Lung microvascular endothelial cell (primary cell): ENCODE results near the gene TSC22D1. TPM values are rescaled to one million over a fixed set of nuclear protein-coding genes. Genes with fewer than 3 reads are reported as not detected.

Experiments used
- DNase-seq, 2 donors: peaks; one replicate each; pipeline versions ENCODE4 v3.0.0 to v3.0.0-alpha.2; 2010; ENCODE audit warnings: low read depth in 2 of 2
- total RNA-seq: library from RNA; depleted of rRNA; stranded (reverse); fragments of >200 nt; gene quantifications from 2 replicates; pipeline ENCODE4 v1.2.1, GENCODE V29; 2014

Gene TSC22D1
- total RNA-seq, 1 donor from 2014 or later: 69.8 TPM

DNA sequence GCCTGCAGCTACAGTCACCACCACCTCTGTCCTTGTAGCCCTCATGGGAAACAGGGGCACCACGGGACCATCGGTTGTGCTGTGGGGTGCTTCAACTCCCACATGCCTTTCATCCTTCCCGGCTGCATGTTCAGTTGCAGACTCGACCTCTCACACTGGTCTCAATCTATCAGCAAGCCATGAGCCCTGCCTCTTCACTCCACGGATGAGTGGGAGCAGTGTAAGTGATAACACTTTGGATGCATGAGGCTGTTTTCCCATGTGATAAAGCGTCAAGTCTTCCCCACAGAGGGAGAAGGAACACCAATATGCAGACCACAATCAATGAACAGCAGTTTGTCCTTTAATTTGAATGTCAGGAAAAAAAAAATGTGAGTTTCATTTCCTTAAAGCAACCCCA lies 190.3 kb downstream of the TSC22D1 start:
- no peak for DNase-seq

DNA sequence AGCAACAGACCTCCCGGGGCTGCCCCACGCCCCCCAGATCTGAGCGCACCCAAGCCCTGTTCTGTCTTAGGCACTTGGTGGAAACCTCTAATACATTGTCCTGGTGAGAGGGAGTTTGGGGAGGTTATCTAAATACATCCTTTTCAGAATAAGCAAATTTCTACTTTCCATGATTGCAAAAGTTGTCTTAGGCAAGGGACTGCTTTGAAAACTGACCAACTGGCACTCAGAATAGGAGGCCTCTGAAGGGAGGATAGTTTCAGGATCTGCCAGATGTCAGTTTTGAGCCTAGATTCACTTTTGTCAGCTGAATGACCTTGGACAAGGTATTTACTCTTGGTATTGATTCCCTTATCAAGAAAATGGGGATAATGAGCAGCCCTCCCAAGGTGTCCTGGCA lies 190.7 kb downstream of the TSC22D1 start:
- no peak for DNase-seq

DNA sequence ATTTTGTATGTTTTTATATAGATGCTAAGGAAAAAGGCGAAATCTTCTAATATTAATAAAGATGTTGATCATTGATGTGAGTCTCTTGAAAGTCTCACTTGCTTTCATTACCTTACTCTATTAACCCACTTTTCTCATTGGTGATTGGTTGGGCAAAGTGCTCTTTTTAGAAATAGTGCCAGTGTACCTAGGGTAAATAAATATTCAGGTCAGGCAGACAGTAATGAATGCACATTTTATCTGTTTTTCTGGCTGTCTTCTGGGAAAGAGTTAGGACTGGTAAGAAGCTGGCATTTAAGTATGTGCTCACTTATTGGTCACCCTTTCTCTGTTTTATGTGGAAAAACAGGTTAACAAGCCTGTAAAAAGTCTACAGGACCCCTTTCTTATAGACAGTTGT lies 191.4 kb downstream of the TSC22D1 start:
- DNase-seq: no peak

DNA sequence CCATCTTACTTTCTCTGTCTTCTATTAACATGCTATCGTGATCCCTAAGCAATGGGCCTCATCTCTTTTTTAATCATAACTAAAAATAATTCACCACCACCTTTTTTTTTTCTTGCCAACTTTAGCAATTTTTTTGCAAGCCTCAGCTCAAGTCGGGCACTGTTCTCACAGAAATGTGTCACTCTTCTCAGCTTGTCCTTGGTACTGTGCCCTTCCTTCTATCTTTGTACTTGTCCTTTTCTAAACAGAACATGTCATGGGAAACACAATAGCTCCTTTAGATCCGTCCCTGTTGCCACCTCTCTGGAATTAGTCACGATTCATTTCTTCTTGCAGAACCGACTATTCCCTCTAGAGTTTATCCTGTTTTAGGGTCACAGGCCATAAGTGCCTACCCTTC lies 192.2 kb downstream of the TSC22D1 start:
- DNase-seq: no peak

DNA sequence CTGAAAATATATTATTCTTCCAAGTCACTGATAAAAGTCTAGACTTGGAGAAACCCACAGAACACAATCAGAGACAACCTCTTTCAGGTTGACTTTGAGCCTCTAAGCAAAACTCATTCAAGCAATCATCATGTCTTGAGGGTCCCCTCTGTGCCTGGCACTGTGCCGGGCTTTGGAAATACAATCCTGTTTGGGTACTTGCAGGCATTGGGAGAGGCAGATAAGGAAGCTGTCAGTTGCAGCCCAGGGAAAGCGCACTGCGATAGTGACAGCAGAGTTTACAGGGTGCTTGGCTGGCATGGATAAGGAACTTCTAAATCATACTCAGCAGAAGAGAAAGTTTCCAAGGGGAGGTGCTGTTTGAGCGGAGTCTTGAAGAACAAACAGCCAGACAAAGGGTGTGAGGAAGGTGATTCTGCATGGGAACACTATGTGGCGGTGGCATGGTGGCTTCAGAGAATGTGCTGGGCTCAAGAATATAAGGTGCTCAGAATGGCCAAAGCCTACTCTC lies 193.4 kb downstream of the TSC22D1 start:
- no peak for DNase-seq

Other genes with a start within 250 kb of the TSC22D1 start
- gene SERP2, start 202.5 kb downstream of the TSC22D1 start, total RNA-seq: 1.5 and 3.6 TPM in 2 replicates